GM12875 (cell line): ENCODE results near the gene SRP68.

Source experiments
- H3K4me3 ChIP-seq: one replicate; pipeline ENCODE4 v1.5.1; 2011; ENCODE audit warnings: low read depth, low read length, control low read depth
- CTCF ChIP-seq: IDR thresholded peaks from 2 replicates; pipeline ENCODE4 v1.5.1; 2011; ENCODE audit warnings: low read depth, mild to moderate bottlenecking, control low read depth, inconsistent platforms, low read length, moderate library complexity, borderline replicate concordance; ENCODE audit not compliant: insufficient read depth

The SRP68 gene

DNA sequence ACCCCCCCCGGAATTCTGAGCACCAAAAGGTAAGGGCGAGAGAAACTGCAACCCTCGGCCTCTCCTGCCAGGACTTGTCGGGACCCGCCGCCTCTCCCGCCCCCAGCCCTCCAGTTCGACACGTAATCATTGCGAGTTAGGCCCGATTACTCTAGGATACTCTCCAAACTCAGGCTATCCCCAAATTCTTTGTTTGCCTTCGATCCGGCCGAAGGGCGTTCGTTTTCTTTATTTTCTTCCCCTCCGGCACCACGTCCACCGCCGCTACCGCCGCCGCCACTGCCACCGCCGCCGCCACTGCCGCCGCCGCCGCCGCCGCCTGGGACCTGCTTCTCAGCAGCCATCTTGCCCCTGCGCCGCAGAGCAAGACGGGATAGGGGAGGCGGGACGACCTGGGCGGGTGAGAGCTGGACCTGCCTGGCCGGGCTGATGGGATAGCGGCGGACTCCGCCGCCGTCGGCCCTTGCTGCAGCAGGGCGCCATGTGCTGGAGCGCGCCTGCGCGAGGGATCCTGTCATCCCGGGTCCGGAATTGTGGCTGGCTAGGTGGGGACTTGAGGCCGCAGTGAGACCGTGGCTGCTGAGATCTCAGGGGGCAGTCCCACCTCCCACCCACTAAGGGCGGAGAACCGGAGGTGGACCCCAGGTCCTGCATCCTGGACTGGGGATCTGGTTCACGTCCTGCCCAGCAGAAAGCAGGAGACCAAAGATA, at the start of gene SRP68:
Gene SRP68, minus strand, starts transcription at position 370 of the 711 bp plus-strand sequence. Its CDS starts 26 bp downstream, at position 344.
- TF ChIP-seq CTCF: no peak

GRCh38 chr17:76121932-76122430, 49.7 kb upstream of the SRP68 start:
- TF ChIP-seq CTCF: no peak

More for the DNA sequence above, at the start of gene SRP68:
- peak within 1 kb of the TSS; percentile 71 for H3K4me3 ChIP-seq

DNA sequence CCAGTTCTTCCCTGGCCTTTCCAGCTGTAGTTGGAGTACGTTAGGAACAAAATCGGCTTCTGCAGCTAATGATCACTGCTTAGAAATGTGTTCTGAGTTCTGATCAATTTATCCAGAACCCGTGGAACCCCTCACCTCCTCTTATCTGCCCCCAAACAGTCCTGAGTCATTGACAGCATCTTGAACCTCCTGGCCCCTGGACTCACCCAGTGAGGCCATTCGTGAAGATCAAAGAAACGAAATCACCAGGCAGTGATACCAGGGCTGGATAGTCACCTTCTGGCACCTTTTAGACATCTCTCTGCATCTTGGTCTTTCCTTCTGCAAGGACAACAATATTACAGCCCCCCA, 48.3 kb upstream of the SRP68 start:
- H3K4me3 ChIP-seq: no peak overlapping the region
- no peak for TF ChIP-seq CTCF

More at GRCh38 chr17:76121932-76122430, 49.7 kb upstream of the SRP68 start:
- peak overlapping the region; percentile 43 for H3K4me3 ChIP-seq

DNA sequence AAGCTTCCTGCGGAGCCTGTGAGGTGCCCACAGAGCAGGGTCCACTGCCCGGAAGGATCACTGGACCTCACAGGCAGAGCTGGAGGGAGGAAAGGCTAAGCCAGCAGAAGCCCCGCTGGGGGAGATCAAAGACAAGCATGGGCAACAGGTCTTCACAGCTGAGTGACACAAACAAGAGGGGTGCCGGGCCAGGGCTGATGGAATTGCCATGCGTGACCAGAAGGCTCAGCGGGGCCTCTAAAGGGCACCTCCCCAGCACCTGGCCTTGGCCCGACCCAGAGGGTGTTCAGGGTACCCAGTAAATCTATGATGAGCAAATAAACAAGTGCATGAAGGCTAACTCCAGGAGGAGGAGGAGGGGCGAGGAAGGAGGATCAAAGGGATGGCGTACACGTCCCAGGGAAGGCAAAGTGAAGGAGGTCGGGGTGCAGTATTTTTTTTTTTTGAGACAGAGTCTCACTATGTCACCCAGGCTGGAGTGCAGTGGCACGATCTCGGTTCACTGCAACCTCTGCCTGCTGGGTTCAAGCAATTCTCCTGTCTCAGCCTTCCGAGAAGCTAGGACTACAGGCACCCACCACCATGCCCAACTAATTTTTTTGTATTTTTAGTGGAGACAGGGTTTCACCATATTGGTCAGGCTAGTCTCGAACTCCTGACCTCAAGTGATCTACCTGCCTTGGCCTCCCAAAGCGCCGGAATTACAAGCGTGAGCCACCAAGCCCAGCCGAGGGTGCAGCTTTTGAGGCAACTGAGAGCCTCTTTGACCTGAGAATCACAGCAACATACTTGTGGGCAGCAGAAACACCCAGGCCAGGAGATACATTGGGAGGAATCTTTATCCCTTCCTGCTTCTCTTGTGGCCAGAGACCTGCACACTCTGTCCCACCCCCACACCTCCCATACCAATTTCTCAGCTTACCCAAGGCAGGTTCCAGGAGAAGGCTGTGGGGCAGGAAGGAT, 47.4 kb upstream of the SRP68 start:
- H3K4me3 ChIP-seq: no peak overlapping the region
- no peak for TF ChIP-seq CTCF

- H3K4me3 ChIP-seq: no peak overlapping the region
- no peak for TF ChIP-seq CTCF
Measured at GRCh38 chr17:76115138-76115754, 42.9 kb upstream of the SRP68 start.

- no peak for TF ChIP-seq CTCF
- no peak overlapping the region for H3K4me3 ChIP-seq
Measured at GRCh38 chr17:76111956-76112355, 39.6 kb upstream of the SRP68 start.
